Fibroblast of lung (primary cell): ENCODE results near the gene PRR35. TPM values are rescaled to one million over a fixed set of nuclear protein-coding genes. Genes with fewer than 3 reads are reported as not detected.

Experiments used
- DNase-seq, 2 donors: peaks; one replicate each; pipeline versions ENCODE4 v3.0.0 to v3.0.0-alpha.2; 2010; ENCODE audit warnings: low read depth in 2 of 2
- H2AFZ ChIP-seq: 2 replicates; pipeline ENCODE4 v1.5.1; 2012; ENCODE audit warnings: low read length, control low read depth, inconsistent platforms
- H3K27ac ChIP-seq: 2 replicates; pipeline ENCODE4 v1.5.1; 2011; ENCODE audit warnings: low read length, control low read depth; ENCODE audit not compliant: insufficient read depth
- H3K27me3 ChIP-seq: 2 replicates; pipeline ENCODE4 v1.5.1; 2011; ENCODE audit warnings: mild to moderate bottlenecking, low read length; ENCODE audit not compliant: control insufficient read depth, insufficient read depth
- H3K36me3 ChIP-seq: 2 replicates; pipeline ENCODE4 v1.5.1; 2011; ENCODE audit warnings: low read length; ENCODE audit not compliant: control insufficient read depth, insufficient read depth
- H3K4me1 ChIP-seq: 2 replicates; pipeline ENCODE4 v1.5.1; 2011; ENCODE audit warnings: low read length; ENCODE audit not compliant: control insufficient read depth, insufficient read depth; ENCODE audit errors: extremely low read depth
- H3K4me2 ChIP-seq: 2 replicates; pipeline ENCODE4 v1.5.1; 2011; ENCODE audit warnings: low read length, control low read depth; ENCODE audit not compliant: insufficient read depth; ENCODE audit errors: extremely low read depth
- H3K4me3 ChIP-seq, 4 experiments: fragments of 200-600 bp in 1 of 4; sonication (generic) in 1 of 4; replicated peaks in 1 of 4; 2 replicates each; pipeline ENCODE4 v1.5.1; 2011 to 2016; ENCODE audit warnings: low read length in 4 of 4, low read depth in 3 of 4, mild to moderate bottlenecking in 3 of 4, control low read depth in 2 of 4, inconsistent platforms in 1 of 4, mixed read lengths in 1 of 4; ENCODE audit not compliant: insufficient read depth in 1 of 4; ENCODE audit errors: control extremely low read depth in 1 of 4
- H3K79me2 ChIP-seq: 2 replicates; pipeline ENCODE4 v1.5.1; 2012; ENCODE audit warnings: mild to moderate bottlenecking, low read length, inconsistent platforms; ENCODE audit not compliant: control insufficient read depth, insufficient read depth
- H3K9ac ChIP-seq: 2 replicates; pipeline ENCODE4 v1.5.1; 2011; ENCODE audit warnings: mild to moderate bottlenecking, low read length, control low read depth; ENCODE audit not compliant: insufficient read depth
- H3K9me3 ChIP-seq: 2 replicates; pipeline ENCODE4 v1.5.1; 2012; ENCODE audit warnings: low read depth, low read length; ENCODE audit not compliant: control insufficient read depth, insufficient read depth
- H4K20me1 ChIP-seq: 2 replicates; pipeline ENCODE4 v1.5.1; 2011; ENCODE audit warnings: low read length; ENCODE audit not compliant: control insufficient read depth, insufficient read depth; ENCODE audit errors: extremely low read depth
- EZH2 ChIP-seq: IDR thresholded peaks from 2 replicates; pipeline ENCODE4 v1.5.1; 2012; ENCODE audit warnings: low read length, control low read depth, mild to moderate bottlenecking; ENCODE audit errors: missing control alignments
- polyA plus RNA-seq, 2 donors: library from polyadenylated mRNA; depleted of rRNA in 1 of 2; stranded (reverse) in 1 of 2; unstranded in 1 of 2; fragments of >200 nt; gene quantifications; 2 replicates each; pipeline ENCODE4 v1.2.1, GENCODE V29; 2011 to 2012; ENCODE audit warnings: missing spikeins in 1 of 2
- total RNA-seq: library from RNA; depleted of rRNA; stranded (reverse); fragments of >200 nt; gene quantifications from 2 replicates; pipeline ENCODE4 v1.2.1, GENCODE V29; 2014
- TF ChIP-seq, protein P1 (sequence below), 2 donors: IDR thresholded peaks in 1 of 2; conservative IDR thresholded peaks in 1 of 2; 1 replicate in 1 of 2; 2 replicates in 1 of 2; pipeline ENCODE4 v1.5.1; 2011 to 2012; ENCODE audit warnings: low read length in 2 of 2, control low read depth in 1 of 2, inconsistent platforms in 1 of 2, low read depth in 1 of 2, mild to moderate bottlenecking in 1 of 2

Gene PRR35
- total and polyA plus RNA-seq, 2 donors (not counting 1 experiment from before 2014, with no cell fraction given) = not detected

DNA sequence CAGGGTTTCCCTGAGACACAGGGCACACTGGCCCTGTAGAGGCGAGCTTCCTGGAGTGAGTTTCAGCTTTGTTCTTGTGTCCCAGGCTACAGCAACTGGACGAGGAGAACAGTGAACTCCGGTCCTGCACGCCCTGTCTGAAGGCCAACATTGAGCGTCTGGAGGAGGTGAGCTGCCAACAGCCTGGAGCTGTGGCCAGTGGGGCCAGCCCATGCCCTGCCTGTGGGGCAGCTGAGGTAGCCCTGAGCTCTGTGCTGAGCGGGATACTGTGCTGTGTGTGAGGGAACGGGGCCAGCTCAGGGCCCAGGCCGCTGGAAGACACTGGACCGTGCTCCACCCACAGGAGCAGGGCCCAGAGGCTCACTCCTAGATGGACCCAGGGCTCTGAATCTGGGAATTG is 41.3 kb upstream of the PRR35 start:
- H3K36me3 ChIP-seq = peaks cover 17% of the 10 kb centered on the region
- no peaks in the 10 kb centered on the region for H3K27me3 ChIP-seq
- no peak overlapping the region for H3K27ac ChIP-seq
- TF ChIP-seq, protein P1, sequence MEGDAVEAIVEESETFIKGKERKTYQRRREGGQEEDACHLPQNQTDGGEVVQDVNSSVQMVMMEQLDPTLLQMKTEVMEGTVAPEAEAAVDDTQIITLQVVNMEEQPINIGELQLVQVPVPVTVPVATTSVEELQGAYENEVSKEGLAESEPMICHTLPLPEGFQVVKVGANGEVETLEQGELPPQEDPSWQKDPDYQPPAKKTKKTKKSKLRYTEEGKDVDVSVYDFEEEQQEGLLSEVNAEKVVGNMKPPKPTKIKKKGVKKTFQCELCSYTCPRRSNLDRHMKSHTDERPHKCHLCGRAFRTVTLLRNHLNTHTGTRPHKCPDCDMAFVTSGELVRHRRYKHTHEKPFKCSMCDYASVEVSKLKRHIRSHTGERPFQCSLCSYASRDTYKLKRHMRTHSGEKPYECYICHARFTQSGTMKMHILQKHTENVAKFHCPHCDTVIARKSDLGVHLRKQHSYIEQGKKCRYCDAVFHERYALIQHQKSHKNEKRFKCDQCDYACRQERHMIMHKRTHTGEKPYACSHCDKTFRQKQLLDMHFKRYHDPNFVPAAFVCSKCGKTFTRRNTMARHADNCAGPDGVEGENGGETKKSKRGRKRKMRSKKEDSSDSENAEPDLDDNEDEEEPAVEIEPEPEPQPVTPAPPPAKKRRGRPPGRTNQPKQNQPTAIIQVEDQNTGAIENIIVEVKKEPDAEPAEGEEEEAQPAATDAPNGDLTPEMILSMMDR (conservative IDR thresholded peaks at IDR 0.05 in 1 of 2, IDR thresholded peaks at IDR 0.05 in 1 of 2; ENCODE audit: low read depth in 1 of 2, low read length in 2 of 2) = no peak
- no peak for TF ChIP-seq EZH2
- H2AFZ ChIP-seq = no peak overlapping the region
- no peaks in the 10 kb centered on the region for H4K20me1 ChIP-seq
- no peaks in the 10 kb centered on the region for H3K79me2 ChIP-seq
- H3K4me3 ChIP-seq = no peak overlapping the region
- no peak for DNase-seq
- H3K4me2 ChIP-seq = no peak overlapping the region
- no peak overlapping the region for H3K9ac ChIP-seq
- H3K4me1 ChIP-seq = no peaks in the 10 kb centered on the region
- no peaks in the 10 kb centered on the region for H3K9me3 ChIP-seq

DNA sequence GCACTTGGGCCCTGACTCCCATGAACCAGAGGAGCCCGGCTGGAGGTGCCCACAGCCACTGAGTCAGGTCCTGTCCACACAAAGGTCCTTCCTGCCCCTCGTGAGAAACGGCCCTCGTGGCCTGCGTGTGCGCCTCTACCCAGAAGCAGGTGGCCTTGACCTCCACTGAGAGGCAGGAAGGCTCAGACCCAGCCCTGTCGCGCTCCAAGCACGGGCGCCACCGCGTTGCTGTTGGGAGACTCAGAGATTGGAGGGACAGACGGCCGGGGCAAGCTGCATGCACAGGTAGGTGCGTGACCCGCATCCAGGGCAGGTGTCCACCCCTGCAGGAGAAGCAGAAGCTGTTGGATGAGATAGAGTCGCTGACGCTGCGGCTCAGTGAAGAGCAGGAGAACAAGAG is 40.8 kb upstream of the PRR35 start:
- Histone ChIP-seq H3K27me3 (no peaks in the 10 kb centered on the region), H3K9me3 (no peaks in the 10 kb centered on the region), H3K4me1 (no peaks in the 10 kb centered on the region), H3K79me2 (no peaks in the 10 kb centered on the region), H2AFZ (no peak overlapping the region), H4K20me1 (no peaks in the 10 kb centered on the region), H3K9ac (no peak overlapping the region), H3K4me2 (no peak overlapping the region), H3K36me3 (peaks cover 19% of the 10 kb centered on the region), H3K27ac (no peak overlapping the region), H3K4me3 (no peak overlapping the region)
- TF ChIP-seq, protein P1 (conservative IDR thresholded peaks at IDR 0.05 in 1 of 2, IDR thresholded peaks at IDR 0.05 in 1 of 2; ENCODE audit: low read depth in 1 of 2, low read length in 2 of 2) = no peak
- no peak for TF ChIP-seq EZH2
- DNase-seq = no peak

DNA sequence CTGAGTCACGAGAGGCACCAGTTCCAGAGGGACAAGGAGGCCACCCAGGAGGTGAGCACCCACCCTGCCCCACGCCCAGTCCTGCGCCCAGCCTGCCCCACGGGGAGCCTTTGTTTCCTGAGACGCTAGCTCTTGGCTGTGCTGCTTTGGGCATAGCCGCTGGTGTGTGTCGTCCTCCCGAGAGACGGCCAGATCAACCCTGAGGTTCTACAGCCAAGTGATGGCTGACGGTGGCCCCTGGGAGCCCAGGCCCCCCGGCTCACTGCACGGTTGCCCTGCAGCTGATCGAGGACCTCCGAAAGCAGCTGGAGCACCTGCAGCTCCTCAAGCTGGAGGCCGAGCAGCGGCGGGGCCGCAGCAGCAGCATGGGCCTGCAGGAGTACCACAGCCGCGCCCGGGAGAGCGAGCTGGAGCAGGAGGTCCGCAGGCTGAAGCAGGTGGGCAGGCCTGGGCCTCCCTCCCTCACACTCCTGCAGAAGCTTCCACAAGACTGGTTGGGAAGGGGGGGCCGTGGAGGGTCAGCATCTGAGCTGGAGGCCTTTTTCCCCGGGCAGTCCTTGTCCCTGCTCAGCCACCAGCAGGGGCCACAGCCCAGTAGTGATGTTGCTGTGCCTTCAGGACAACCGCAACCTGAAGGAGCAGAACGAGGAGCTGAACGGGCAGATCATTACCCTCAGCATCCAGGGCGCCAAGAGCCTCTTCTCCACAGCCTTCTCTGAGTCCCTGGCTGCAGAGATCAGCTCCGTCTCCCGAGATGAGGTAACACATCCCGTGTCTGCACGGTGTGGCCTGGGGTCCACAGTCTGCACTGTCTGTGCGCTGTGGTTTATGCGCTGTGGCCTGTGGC is 40.1 kb upstream of the PRR35 start:
- Histone ChIP-seq H3K36me3 (peaks cover 16% of the 10 kb centered on the region), H3K9me3 (no peaks in the 10 kb centered on the region)

More for the DNA sequence above, 40.1 kb upstream of the PRR35 start:
- peaks cover 2% of the 10 kb centered on the region for H3K4me1 ChIP-seq
- no peaks in the 10 kb centered on the region for H3K79me2 ChIP-seq
- no peaks in the 10 kb centered on the region for H4K20me1 ChIP-seq
- no peak overlapping the region for H3K27ac ChIP-seq
- H3K4me2 ChIP-seq = no peak overlapping the region
- no peak overlapping the region for H3K4me3 ChIP-seq
- H3K9ac ChIP-seq = no peak overlapping the region
- no peak for DNase-seq
- H2AFZ ChIP-seq = no peak overlapping the region
- TF ChIP-seq, protein P1 (conservative IDR thresholded peaks at IDR 0.05 in 1 of 2, IDR thresholded peaks at IDR 0.05 in 1 of 2; ENCODE audit: low read depth in 1 of 2, low read length in 2 of 2) = no peak
- H3K27me3 ChIP-seq = no peaks in the 10 kb centered on the region
